Posterior vena cava (tissue), 2 donors: ENCODE data around the gene NANOGP8. TPM values are rescaled to one million over a fixed set of nuclear protein-coding genes. Genes with fewer than 3 reads are reported as not detected.

Experiments used
- DNase-seq: peaks from one replicate; pipeline ENCODE4 v3.0.0-alpha.2; 2020; ENCODE audit warnings: low spot score
- intact Hi-C, 2 donors: fragments of 100-400 bp; cut with DNase I; formaldehyde crosslinking; loops; one replicate each; pipeline versions ENCODE4 v1.14.1 to v1.14.2; 2022 to 2023
- total RNA-seq, 2 donors: library from RNA; stranded (reverse); fragmentation: NEBNext Ultra II Directional; extraction: Animal tissue kit (Norgen Biotek cat#: 25700); gene quantifications; one replicate each; pipeline ENCODE4 v1.2.1, GENCODE V29; 2021
- donor health status: DM: yes; HTN: yes; CAD: no.
- donor health status: DM: yes; HTN: yes; CAD: no.

The NANOGP8 gene
- total RNA-seq, 2 donors from 2014 or later = 0.48 TPM; not detected in 1

GRCh38 chr15:35064576-35065190 is 20.4 kb downstream of the NANOGP8 start:
- DNase-seq = no peak
- intact Hi-C loops = no loop called here

- no peak for DNase-seq
- intact Hi-C loops = no loop called here
Measured at GRCh38 chr15:35062738-35063099, 22.4 kb downstream of the NANOGP8 start.

- intact Hi-C loops = no loop called here
- DNase-seq = no peak
Measured at GRCh38 chr15:35061825-35062737, 23.0 kb downstream of the NANOGP8 start.

GRCh38 chr15:35061161-35061824 is 23.8 kb downstream of the NANOGP8 start:
- intact Hi-C loops = no loop called here
- no peak for DNase-seq

- intact Hi-C loops = no loop called here
- DNase-seq = no peak
Measured at GRCh38 chr15:35060591-35060990, 24.5 kb downstream of the NANOGP8 start.

GRCh38 chr15:35058534-35059054 is 26.5 kb downstream of the NANOGP8 start:
- intact Hi-C loops = no loop called here
- no peak for DNase-seq

- intact Hi-C loops = no loop called here
- DNase-seq = no peak
Measured at GRCh38 chr15:35055416-35056105, 29.5 kb downstream of the NANOGP8 start.

GRCh38 chr15:35054380-35054779 is 30.7 kb downstream of the NANOGP8 start:
- intact Hi-C loops = no loop called here
- DNase-seq = no peak

- no peak for DNase-seq
- intact Hi-C loops = no loop called here
Measured at GRCh38 chr15:35047996-35048395, 37.1 kb downstream of the NANOGP8 start.

- no peak for DNase-seq
- intact Hi-C loops = no loop called here
Measured at GRCh38 chr15:35047528-35047927, 37.6 kb downstream of the NANOGP8 start.

- no peak for DNase-seq
- intact Hi-C loops = no loop called here
Measured at GRCh38 chr15:35043373-35044095, 41.6 kb downstream of the NANOGP8 start.

GRCh38 chr15:35040339-35041255 is 44.5 kb downstream of the NANOGP8 start:
- intact Hi-C loops = no loop called here
- DNase-seq = no peak

GRCh38 chr15:35038626-35039451 is 46.3 kb downstream of the NANOGP8 start:
- DNase-seq = no peak
- intact Hi-C loops = no loop called here
